ENCODE results near the gene GTF2H4.
A peak's percentile ranks its signal among the peaks of the same experiment; 100 is the strongest.

The GTF2H4 gene

DNA sequence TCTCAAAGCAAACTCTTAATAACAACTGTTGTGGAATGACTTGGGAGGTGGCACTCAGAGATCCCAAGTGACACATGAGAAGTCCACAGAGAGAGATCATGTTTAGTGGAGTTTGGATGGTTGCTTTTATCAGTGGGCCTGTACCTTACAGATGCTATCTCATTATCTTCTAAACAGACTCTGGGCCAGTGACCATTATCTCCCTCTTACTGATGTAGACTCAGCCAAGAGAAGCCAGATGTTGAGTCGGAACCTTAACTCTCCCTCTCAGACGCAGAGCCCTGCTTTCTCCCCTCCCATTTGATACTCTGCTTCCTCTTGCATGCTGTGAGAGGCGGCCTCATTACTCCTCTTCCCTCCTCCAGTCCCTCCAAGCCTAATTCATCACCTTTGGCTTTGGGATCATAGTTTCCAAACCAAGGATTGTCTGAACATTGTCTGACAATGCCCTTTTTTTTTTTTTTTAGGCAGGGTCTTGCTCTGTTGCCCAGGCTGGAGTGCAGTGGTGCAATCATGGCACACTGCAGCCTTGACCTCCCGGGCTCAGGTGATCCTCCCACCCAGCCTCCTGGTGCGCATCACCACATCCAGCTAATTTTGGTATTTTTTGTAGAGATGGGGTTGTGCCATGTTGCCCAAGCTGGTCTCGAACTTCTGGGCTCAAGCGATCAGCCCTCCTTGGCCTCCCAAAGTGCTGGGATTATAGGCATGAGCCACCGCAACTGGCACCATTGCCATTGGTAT lies 28.2 kb upstream of the GTF2H4 start:
- TF ChIP-seq, protein P1, sequence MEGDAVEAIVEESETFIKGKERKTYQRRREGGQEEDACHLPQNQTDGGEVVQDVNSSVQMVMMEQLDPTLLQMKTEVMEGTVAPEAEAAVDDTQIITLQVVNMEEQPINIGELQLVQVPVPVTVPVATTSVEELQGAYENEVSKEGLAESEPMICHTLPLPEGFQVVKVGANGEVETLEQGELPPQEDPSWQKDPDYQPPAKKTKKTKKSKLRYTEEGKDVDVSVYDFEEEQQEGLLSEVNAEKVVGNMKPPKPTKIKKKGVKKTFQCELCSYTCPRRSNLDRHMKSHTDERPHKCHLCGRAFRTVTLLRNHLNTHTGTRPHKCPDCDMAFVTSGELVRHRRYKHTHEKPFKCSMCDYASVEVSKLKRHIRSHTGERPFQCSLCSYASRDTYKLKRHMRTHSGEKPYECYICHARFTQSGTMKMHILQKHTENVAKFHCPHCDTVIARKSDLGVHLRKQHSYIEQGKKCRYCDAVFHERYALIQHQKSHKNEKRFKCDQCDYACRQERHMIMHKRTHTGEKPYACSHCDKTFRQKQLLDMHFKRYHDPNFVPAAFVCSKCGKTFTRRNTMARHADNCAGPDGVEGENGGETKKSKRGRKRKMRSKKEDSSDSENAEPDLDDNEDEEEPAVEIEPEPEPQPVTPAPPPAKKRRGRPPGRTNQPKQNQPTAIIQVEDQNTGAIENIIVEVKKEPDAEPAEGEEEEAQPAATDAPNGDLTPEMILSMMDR (IDR thresholded peaks at IDR 0.05; ENCODE audit: insufficient read depth, low read depth, low read length, missing control alignments), result no peak
- DNase-seq (ENCODE audit: low read depth), result no peak

DNA sequence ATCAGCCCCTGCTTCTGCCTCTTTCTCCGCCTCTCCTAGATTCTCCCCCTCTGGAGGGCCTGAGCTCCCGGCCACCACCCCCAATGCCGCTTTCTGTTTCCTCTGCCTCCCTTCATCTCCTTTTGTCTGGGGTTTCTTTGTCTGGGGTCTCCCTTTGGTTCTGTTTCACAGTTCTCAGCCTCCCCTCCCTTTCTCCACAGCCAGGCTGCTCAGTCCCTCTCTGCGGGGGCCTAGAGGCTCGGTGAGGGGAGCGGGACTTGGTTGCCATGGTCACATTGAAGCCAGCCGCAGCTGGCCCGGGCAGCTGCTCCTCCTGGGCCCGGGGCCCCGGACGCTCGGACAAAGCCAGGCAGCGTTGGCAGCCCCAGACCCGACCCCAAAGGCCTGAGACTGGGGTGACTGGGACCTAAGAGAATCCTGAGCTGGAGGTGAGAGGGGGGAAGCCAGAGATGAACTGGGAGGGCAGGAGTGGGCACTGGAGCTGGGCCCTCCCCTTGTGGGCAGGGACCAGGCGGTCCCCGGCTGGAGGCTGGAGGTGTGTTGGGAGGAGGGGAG lies 27.2 kb upstream of the GTF2H4 start:
- TF ChIP-seq, protein P1 (IDR thresholded peaks at IDR 0.05; ENCODE audit: insufficient read depth, low read depth, low read length, missing control alignments), result no peak
- no peak for DNase-seq (ENCODE audit: low read depth)
- no peak overlapping the region for H3K4me3 ChIP-seq (ENCODE audit: low read length)

More for the DNA sequence above, 28.2 kb upstream of the GTF2H4 start:
- H3K4me3 ChIP-seq (ENCODE audit: low read length), result no peak overlapping the region

DNA sequence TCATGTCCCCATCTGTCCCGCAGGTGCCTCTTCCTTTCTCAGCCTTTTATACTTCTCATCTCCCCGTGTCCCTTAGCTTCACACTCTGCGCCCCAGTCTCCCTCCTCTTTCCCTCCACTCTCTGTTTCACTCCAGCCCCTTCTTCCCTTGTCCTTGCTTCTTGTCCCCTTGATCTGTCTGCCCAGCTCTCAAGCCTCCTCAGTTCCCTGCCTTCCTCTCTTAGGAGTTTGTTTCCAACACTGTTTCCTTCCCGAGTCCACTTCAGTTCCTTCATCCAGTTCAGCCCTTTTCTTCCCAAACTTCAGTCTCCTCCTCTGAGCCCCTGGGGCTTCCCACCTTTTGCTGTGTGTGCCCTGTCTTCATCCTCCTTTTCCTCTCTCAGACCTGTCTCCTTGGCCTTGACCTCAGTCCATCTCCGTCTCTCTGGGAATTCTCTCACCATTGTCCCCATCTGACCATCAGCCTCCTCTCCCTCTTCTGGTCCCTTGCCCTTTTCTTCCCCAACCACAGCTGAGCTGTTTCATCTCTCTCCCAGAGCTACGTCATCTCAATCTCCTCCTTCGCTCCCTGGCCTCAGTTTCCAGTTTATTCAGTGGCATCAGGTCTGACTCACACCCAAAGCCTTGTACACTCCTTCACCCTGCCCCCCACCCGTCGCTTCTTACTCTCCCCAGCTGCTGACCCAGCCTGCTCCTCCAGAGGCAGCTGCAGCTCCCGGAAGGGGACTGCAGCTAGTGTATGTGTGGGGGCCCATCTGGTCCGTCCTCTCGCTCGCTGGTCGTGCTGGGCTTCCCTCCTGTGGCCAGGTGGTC lies 26.4 kb upstream of the GTF2H4 start:
- TF ChIP-seq, protein P1 (IDR thresholded peaks at IDR 0.05; ENCODE audit: insufficient read depth, low read depth, low read length, missing control alignments), result no peak
- peak; percentile 66 for DNase-seq (ENCODE audit: low read depth)
- H3K4me3 ChIP-seq (ENCODE audit: low read length), result no peak overlapping the region

DNA sequence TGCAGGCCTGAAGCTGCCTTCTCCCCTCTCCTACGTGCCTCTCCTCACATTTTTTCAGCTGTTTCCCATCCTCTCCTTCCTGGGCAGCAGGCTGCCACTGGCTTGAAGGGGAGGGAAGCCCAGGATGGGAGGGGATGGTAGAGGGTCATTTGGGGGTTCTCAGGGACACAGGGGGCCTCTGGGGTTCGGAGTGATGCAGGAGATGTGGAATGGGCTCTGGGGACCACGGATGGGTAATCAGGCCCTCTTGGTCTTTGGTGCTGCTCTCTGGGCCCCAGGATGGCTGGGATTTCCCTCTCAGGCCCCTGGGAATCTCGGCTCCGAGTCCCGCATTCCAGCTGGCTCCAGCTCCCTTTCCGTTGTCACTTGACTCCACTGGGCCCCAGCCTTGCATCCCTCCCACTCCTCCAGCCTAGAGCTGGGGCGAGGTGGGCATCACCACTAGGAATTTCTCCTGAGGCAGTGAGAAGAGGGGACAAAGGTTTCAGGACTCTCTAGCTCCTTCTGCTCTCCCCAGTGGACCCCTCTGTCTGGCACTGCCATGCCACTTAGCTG lies 25.7 kb upstream of the GTF2H4 start:
- TF ChIP-seq, protein P1 (IDR thresholded peaks at IDR 0.05; ENCODE audit: insufficient read depth, low read depth, low read length, missing control alignments), result no peak
- DNase-seq (ENCODE audit: low read depth), result no peak
- H3K4me3 ChIP-seq (ENCODE audit: low read length), result peak overlapping the region; percentile 16

DNA sequence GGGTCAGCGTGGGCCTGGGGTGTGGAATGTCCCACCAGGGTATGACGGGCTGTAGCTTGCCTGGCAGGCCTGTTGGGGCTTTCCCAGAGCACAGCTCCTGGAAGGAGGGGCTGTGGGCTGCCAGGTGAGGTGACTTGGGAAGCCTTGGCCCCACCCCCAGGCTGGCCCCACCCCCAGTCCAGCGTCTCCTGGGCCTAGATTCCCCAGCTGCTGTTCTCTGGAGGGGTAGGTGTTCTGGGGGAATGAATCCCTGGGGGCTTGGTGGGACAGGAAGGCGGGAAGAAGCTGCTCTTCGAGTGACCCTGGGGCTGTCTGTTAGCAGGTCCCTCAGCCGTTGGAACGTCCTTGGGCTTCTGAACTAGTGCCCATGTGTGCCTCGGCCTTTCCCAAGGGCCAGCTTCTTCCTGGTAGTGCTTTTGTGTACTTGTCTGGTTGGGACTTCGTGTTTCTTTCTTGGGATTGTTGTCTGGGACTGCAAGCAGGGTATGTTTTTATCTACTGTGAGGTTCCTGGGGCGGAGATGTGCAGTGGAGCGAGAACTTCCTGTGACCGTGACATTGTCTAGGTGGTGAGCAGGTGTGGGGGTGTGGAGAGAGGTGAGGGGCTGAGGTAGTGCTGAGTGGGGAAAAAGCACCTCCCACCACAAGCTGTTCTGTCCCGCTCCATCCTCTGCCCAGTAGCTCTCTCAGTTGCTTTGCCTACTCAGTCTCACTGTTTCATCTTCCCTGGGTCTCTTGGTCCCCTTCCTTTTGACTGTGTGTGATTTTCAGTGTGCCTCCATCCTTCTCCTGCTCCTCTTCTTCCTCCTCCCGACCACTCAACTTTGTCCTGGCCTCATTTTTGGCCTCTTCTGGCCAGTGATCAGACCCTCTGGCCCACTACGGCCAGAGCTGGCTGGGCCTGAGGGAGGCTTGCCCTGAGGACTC lies 25.0 kb upstream of the GTF2H4 start:
- peak overlapping the region; percentile 98 for H3K4me3 ChIP-seq (ENCODE audit: low read length)
- TF ChIP-seq, protein P1 (IDR thresholded peaks at IDR 0.05; ENCODE audit: insufficient read depth, low read depth, low read length, missing control alignments), result no peak

More for the DNA sequence above, 25.0 kb upstream of the GTF2H4 start:
- DNase-seq (ENCODE audit: low read depth), result peak; percentile 92

Data from epithelial cell of esophagus (primary cell).